22Rv1 (cell line): ENCODE results near the gene TRIM45.
A peak's percentile ranks its signal among the peaks of the same experiment; 100 is the strongest.

Experiments used
- H3K27ac ChIP-seq: fragments of 450-650 bp; 2 replicates; pipeline ENCODE4 v1.5.1; 2017
- ZFX ChIP-seq: fragments of 450-650 bp; IDR thresholded peaks from 2 replicates; pipeline ENCODE4 v1.6.1; 2017; ENCODE audit warnings: antibody characterized with exemption, borderline replicate concordance
- TF ChIP-seq, protein P1 (sequence below): fragments of 450-650 bp; IDR thresholded peaks from 2 replicates; pipeline ENCODE4 v1.5.1; 2017; ENCODE audit warnings: mild to moderate bottlenecking

TRIM45 gene

GRCh38 chr1:117150316-117150715, 28.8 kb upstream of the TRIM45 start:
- no peak overlapping the region for H3K27ac ChIP-seq
- TF ChIP-seq, protein P1, sequence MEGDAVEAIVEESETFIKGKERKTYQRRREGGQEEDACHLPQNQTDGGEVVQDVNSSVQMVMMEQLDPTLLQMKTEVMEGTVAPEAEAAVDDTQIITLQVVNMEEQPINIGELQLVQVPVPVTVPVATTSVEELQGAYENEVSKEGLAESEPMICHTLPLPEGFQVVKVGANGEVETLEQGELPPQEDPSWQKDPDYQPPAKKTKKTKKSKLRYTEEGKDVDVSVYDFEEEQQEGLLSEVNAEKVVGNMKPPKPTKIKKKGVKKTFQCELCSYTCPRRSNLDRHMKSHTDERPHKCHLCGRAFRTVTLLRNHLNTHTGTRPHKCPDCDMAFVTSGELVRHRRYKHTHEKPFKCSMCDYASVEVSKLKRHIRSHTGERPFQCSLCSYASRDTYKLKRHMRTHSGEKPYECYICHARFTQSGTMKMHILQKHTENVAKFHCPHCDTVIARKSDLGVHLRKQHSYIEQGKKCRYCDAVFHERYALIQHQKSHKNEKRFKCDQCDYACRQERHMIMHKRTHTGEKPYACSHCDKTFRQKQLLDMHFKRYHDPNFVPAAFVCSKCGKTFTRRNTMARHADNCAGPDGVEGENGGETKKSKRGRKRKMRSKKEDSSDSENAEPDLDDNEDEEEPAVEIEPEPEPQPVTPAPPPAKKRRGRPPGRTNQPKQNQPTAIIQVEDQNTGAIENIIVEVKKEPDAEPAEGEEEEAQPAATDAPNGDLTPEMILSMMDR = no peak
- no peak for TF ChIP-seq ZFX

DNA sequence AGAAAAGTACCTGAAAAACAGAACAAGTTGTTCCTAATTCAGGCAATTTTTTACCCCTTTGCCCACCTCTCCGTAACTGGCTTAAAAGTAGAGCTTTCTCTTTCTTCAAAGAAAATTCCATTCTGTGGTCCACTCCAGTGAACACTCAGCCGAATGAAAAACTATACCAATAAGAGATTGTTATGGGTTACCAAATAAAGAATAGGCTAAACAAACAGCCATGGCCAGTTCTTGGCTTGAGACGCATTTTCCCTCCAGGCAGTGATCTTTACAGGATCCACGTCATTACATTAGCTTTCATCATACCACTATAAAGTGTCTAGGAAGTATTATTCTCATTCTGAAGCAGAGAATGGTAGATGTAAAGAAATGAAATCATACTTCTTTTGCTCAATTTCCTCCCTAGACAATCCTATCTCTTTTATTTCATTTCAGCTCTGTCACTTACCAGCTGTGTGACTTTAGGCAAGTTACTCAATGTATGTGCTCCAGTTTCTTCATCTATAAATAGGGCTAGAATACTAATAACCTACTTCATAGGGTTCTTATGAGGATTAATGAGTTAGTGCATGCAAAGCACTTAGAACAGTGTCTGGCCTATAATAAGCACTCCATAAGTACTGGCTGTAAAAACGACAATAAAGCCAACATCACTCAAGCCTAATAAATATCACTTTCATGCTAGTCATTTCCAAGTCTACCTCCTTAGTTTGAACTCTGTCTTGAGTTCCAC, 26.5 kb upstream of the TRIM45 start:
- TF ChIP-seq, protein P1 = no peak
- TF ChIP-seq ZFX = no peak
- peak overlapping the region; percentile 71 for H3K27ac ChIP-seq

DNA sequence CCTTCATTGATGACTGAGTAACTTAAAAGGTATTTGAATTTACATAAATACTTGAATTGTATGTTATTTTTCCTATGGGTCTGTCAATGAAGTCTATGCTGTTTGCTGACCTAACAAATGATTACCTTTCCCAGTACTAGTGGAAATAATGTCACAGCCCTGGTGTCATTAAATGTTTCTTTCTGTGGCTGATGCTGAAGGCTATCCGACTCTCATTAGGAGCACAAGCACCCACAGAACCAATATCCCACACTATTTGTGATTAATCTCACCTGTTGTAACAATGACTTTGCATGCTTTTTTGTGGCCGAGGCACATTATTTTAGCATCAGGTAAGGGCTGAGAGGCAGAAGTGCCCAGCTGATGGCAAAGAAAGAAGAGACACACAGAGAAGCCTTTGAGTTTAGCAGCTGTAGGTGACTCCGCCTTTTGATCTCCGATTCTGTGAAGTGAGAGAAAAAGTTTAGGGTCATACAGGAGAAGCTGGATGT, 25.8 kb upstream of the TRIM45 start:
- TF ChIP-seq, protein P1 = no peak
- no peak for TF ChIP-seq ZFX
- peak overlapping the region; percentile 71 for H3K27ac ChIP-seq

- H3K27ac ChIP-seq = peak overlapping the region; percentile 71
- TF ChIP-seq, protein P1 = no peak
Measured at GRCh38 chr1:117146575-117147340, 25.2 kb upstream of the TRIM45 start.

- TF ChIP-seq, protein P1 = no peak
- no peak for TF ChIP-seq ZFX
- H3K27ac ChIP-seq = peak overlapping the region; percentile 71; the same call in 1 of the 2 replicates
Measured at GRCh38 chr1:117146072-117146471, 24.5 kb upstream of the TRIM45 start.

- TF ChIP-seq, protein P1 = no peak
- TF ChIP-seq ZFX = no peak
Measured at GRCh38 chr1:117143871-117144270, 22.3 kb upstream of the TRIM45 start.

GRCh38 chr1:117143172-117143571, 21.6 kb upstream of the TRIM45 start:
- no peak overlapping the region for H3K27ac ChIP-seq

More at GRCh38 chr1:117143871-117144270, 22.3 kb upstream of the TRIM45 start:
- no peak overlapping the region for H3K27ac ChIP-seq

More at GRCh38 chr1:117143172-117143571, 21.6 kb upstream of the TRIM45 start:
- TF ChIP-seq, protein P1 = no peak
- TF ChIP-seq ZFX = no peak
